Measurements from ENCODE around the gene AGAP1.

Gene AGAP1

DNA sequence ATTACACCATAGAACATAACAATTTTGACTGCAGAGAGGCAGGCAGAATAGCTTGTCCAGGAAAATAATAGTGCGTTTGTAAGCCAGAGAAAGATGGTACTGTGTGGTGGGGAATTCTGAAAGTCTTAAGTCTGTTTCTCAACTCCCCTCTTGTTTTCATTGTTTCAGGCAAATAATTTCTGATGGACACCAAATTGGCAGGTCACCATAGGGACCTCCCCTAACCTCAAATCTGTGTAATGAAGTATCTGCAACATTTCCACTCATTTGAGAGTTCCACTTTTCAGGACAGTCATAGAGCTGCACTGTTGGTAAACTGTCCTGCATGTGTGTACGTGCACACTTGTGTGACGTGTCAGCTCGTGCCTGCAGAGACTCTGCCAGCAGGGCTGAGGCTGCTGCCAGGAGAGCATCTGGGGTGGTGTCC, 195.6 kb downstream of the AGAP1 start:
- H3K27ac ChIP-seq = peak overlapping the region; percentile 11; the same call in 1 of the 2 replicates
- no peak for TF ChIP-seq CTCF (conservative IDR thresholded peaks at IDR 0.05)

GRCh38 chr2:235690082-235690808, 196.4 kb downstream of the AGAP1 start:
- TF ChIP-seq CTCF (conservative IDR thresholded peaks at IDR 0.05) = no peak
- peak overlapping the region; percentile 11; the same call in 1 of the 2 replicates for H3K27ac ChIP-seq

GRCh38 chr2:235690809-235691450, 197.1 kb downstream of the AGAP1 start:
- no peak for TF ChIP-seq CTCF (conservative IDR thresholded peaks at IDR 0.05)
- no peak overlapping the region; the same call in 1 of the 2 replicates for H3K27ac ChIP-seq

DNA sequence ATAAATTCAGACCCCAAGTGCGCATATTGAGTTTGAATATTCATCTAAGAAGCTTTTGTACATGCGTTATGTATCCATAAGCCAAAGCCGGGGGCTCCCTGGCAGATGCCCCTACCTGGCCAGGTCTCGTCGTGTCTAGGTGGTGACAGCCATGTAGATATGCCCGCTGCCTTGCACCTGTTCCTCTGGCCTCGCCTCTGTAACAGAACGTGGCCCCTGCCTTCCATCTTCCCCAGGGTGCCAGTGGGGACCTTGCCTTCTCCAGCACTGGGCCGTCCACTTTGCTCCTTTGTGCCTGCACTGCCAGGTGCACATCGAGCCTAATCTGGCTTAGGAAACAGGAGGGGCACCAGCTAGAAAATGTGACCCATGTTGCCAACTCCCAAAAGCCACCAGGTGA, 198.2 kb downstream of the AGAP1 start:
- no peak overlapping the region for H3K27ac ChIP-seq
- TF ChIP-seq CTCF (conservative IDR thresholded peaks at IDR 0.05) = no peak

GRCh38 chr2:235692671-235693171, 198.9 kb downstream of the AGAP1 start:
- TF ChIP-seq CTCF (conservative IDR thresholded peaks at IDR 0.05) = no peak
- H3K27ac ChIP-seq = no peak overlapping the region

GRCh38 chr2:235693279-235693678, 199.4 kb downstream of the AGAP1 start:
- no peak for TF ChIP-seq CTCF (conservative IDR thresholded peaks at IDR 0.05)
- no peak overlapping the region for H3K27ac ChIP-seq

DNA sequence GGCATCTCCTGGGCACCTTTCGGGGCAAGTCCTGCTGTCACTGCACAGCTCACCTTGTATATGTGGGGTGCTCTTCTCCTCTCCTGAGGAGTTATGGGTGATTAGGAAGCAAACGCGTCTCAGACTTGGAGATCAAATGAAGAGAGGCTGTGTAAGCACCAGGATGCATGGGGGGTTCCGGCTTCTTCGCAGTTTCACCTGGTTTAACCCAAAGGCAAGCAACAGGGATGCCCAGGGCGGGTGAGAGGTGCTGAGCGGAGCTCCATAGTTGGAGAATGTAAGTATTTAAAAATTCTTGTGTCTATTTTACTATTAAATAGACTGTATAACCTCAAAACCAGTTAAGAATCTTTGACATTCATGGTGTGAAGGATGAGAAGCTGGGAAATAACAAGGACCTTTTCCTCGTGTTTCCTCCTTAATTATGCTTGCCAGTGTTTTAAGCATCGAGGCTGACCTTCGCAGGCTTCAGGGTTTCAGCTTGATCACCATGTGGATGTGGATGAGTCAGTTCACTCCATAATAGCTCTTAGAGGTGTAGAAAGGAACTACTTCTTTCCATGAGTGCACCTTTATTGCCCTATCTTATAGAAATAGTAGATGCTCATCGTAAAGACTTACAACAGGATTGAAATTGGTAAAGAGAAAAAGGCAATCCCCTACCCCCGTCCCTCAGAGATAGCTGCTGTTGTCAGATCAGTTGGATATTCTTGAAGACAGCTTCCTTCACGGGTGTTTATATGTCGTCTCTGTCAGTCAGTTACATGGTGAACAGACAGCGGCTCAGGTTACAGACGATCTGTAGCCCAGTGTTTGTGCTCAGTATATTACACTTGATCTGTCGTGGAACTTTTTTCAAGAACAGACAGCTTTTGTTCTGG, 201.1 kb downstream of the AGAP1 start:
- no peak overlapping the region for H3K27ac ChIP-seq
- no peak for TF ChIP-seq CTCF (conservative IDR thresholded peaks at IDR 0.05)

Measured in VCaP (cell line).